Lower leg skin (tissue), 3 donors: ENCODE measurements around the gene ZNF320.
"Not testable (repeated sequence)": the region's sequence is repeated elsewhere in the genome, so short reads cannot be mapped to it uniquely, and the experiment has no call there.

Experiments
- CTCF ChIP-seq, 3 donors: fragments of 450-650 bp; IDR thresholded peaks; one replicate each; pipeline ENCODE4 v1.5.1; 2016; ENCODE audit warnings: antibody characterized with exemption in 3 of 3, mild to moderate bottlenecking in 3 of 3, moderate library complexity in 2 of 3
- POLR2A ChIP-seq, 2 donors: fragments of 450-650 bp; IDR thresholded peaks; one replicate each; pipeline ENCODE4 v1.6.1; 2016 to 2017; ENCODE audit warnings: antibody characterized with exemption in 2 of 2, mild to moderate bottlenecking in 1 of 2, moderate library complexity in 1 of 2

- TF ChIP-seq CTCF, POLR2A (IDR thresholded peaks at IDR 0.05): not testable (repeated sequence)
These were observed 47.5 kb upstream of the ZNF320 start for GRCh38 chr19:52944703-52945493.
